Natural killer cell treated with Interleukin-12 subunit alpha and Interleukin-12 subunit beta and Interleukin-15 and Interleukin-18, amount 100 ng/mL, for 72 hours (primary cell): ENCODE data around the gene CEP104. TPM values are rescaled to one million over a fixed set of nuclear protein-coding genes. Genes with fewer than 3 reads are reported as not detected.
A peak's percentile ranks its signal among the peaks of the same experiment; 100 is the strongest.

Experiments
- ATAC-seq, 2 donors: fragments of 150-1000 bp; cut with Tn5 transposase in 1 of 2; sonication (Bioruptor Pico), chemical (Tn5 transposase) in 1 of 2; 2 replicates each; pipeline ENCODE4 v1.10.0; 2021
- DNase-seq: peaks from one replicate; pipeline ENCODE4 v3.0.0; 2022; ENCODE audit warnings: low spot score
- H3K27ac Mint-ChIP-seq, 2 donors: 1 replicate in 1 of 2; 2 replicates in 1 of 2; pipeline ENCODE4 v1.8.0; 2022; ENCODE audit warnings: mixed read lengths in 2 of 2, mild to moderate bottlenecking in 1 of 2, moderate library complexity in 1 of 2
- H3K27me3 Mint-ChIP-seq, 2 donors: 1 replicate in 1 of 2; 2 replicates in 1 of 2; pipeline ENCODE4 v1.8.0; 2022; ENCODE audit warnings: mixed read lengths in 2 of 2
- H3K36me3 Mint-ChIP-seq: one replicate; pipeline ENCODE4 v1.8.0; 2022; ENCODE audit warnings: mixed read lengths
- H3K4me1 Mint-ChIP-seq, 2 donors: 1 replicate in 1 of 2; 2 replicates in 1 of 2; pipeline ENCODE4 v1.8.0; 2022; ENCODE audit warnings: low read depth in 2 of 2, mixed read lengths in 2 of 2, mild to moderate bottlenecking in 1 of 2
- H3K4me3 Mint-ChIP-seq: one replicate; pipeline ENCODE4 v1.8.0; 2022; ENCODE audit warnings: mixed read lengths
- H3K9me3 Mint-ChIP-seq: 2 replicates; pipeline ENCODE4 v1.8.0; 2022; ENCODE audit warnings: mixed read lengths
- total RNA-seq, 2 donors: library from RNA; stranded (reverse); gene quantifications; one replicate each; pipeline ENCODE4 v1.2.3, GENCODE V29; 2022

CEP104 gene
- total RNA-seq, 2 donors from 2014 or later = 46.6 to 59.4 TPM

DNA sequence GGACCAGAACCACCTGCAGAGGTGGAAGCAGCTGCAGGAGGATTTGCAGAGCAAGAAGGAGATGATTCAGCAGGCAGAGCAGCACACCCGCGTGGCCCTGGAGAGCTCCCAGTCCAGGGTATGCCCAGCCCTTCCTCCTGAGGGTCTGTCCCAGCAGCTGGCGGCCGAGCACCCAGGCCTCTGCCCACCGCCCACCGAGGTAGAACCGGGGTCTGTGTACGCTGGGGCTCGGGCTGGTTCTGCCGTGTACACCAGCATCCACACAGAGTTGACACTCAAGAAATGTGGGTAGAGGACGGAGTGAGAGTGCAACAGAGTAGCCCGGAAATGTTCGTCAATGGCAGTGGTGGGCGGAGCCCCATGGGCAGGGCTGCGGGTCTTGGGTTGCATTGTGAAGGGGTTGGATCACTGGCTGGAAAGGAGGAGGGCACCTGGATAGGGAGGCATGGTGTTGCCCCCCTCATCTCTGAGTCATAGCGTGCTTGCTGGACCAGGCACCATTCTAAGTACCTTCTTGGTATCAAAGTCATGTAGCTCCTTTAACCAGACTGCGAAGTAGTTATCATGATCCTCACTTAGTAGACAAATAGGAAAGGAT, 89.6 kb downstream of the CEP104 start:
- H3K9me3 Mint-ChIP-seq = no peaks in the 10 kb centered on the region
- no peak for DNase-seq
- no peak overlapping the region for H3K4me3 Mint-ChIP-seq

DNA sequence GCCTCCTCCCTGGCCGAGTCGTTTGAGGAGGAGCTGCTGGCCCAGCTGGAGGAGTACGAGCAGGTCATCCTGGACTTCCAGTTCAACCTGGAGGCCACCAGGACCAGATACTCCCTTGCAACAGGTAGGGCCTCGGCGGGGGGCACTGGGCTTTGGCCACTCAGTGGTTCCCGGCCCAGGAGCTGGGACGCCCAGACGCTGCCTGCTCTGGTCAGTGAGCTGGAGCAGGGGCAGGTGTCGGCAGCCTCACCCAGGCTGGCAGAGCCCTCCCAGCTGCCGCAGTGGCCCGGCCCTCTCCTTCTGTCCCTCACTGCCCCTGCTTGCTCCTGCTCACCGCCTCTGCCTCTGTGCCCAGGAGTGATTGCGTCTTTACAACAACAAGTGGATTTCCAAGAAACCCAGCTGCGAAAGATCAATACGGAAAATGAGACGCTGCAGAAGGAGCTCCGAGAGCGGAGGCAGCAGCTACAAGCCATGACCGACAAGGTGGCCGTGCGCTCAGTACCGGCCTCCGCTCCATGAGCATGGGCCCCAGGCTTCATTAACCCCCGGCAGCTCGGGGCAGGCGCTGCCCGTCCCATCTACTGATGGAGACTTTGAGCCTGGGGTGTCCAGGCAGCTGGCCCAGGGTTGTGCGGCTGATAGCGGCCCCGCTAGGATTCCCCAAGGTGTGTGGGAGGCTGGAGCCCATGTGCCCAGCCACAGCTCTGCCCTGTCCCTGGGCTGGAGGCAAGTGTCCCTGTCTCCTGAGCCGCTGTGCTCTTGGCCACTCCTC, 93.5 kb downstream of the CEP104 start:
- DNase-seq (no peak), ATAC-seq (no peak)
- Mint-ChIP-seq H3K4me3 (no peak overlapping the region), H3K9me3 (peaks cover 5% of the 10 kb centered on the region), H3K27me3 (peaks cover 17 to 25% of the 10 kb centered on the region in 2 donors), H3K4me1 (no peaks in the 10 kb centered on the region), H3K36me3 (no peaks in the 10 kb centered on the region), H3K27ac (no peak overlapping the region)

More for the DNA sequence above, 89.6 kb downstream of the CEP104 start:
- peaks cover 0 to 13% of the 10 kb centered on the region in 2 donors for H3K27me3 Mint-ChIP-seq
- ATAC-seq = no peak
- no peaks in the 10 kb centered on the region for H3K4me1 Mint-ChIP-seq
- no peak overlapping the region for H3K27ac Mint-ChIP-seq
- H3K36me3 Mint-ChIP-seq = no peaks in the 10 kb centered on the region

DNA sequence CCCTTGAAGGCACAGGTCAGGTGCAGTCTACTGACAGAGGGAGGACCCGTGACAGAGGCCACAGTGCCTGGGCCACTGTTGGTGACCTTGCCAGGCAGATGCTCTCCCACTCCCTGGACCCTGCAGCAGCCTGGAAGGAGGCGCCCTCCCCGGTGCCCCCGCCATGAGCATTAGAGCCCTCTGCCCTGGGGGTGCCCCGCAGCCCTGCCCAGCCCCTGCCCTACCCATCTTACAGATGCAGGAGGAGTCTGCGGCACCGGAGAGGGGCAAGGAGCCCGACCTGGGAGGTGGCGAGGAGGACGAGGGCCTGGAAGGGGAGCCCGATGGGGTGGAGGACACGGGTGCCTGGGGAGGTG, 94.2 kb downstream of the CEP104 start:
- H3K36me3 Mint-ChIP-seq = no peaks in the 10 kb centered on the region
- no peak overlapping the region for H3K27ac Mint-ChIP-seq
- ATAC-seq = peak; percentile 34 to 36
- peaks cover 17 to 25% of the 10 kb centered on the region in 2 donors for H3K27me3 Mint-ChIP-seq
- H3K4me3 Mint-ChIP-seq = no peak overlapping the region
- no peak for DNase-seq
- H3K9me3 Mint-ChIP-seq = peaks cover 5% of the 10 kb centered on the region
- no peaks in the 10 kb centered on the region for H3K4me1 Mint-ChIP-seq

DNA sequence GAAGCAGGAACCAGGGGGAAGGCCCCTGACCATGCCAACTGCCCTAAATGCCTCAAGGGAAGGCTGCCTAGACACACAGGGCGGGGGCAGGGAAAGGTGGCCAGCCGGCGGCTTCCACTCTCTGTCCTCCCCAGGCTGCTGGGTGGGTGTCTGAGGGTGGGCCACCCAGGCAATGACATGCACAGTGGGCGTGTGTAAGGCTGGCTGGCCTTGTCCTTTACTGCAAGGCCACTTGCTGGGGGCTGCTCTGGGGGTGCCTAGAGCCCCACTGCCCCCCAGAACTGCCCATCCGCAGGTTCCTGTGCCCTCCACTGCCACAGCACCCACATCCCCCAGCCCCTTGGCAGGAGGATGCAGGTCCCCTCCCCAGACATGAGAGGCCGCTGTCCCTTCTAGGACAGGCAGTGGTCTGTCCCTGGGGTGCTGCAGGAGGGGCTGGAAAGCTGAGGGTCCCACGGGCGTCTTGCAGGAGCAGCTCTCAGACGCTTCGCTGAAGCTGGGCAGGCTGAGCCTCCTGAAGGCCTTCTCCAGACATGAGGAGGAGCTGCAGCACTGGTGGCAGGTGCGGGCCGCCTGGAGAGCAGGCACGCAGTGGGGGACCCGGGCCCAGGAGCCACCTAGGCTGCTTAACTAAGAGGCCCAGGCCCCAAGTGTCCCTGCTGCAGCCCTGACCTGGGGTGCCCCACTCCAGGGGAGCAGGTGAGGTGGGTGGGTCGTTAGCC, 94.7 kb downstream of the CEP104 start:
- H3K36me3 Mint-ChIP-seq = no peaks in the 10 kb centered on the region
- DNase-seq (no peak), ATAC-seq (peak in 1 of 2 donors; percentile 15)
- H3K4me3 Mint-ChIP-seq = no peak overlapping the region
- peaks cover 5% of the 10 kb centered on the region for H3K9me3 Mint-ChIP-seq
- H3K27ac Mint-ChIP-seq = no peak overlapping the region
- H3K27me3 Mint-ChIP-seq = peaks cover 17 to 22% of the 10 kb centered on the region in 2 donors
- H3K4me1 Mint-ChIP-seq = no peaks in the 10 kb centered on the region

Other genes starting within 250 kb of the CEP104 start
- gene MEGF6, start 245.7 kb downstream of the CEP104 start, total RNA-seq = 1 to 10 TPM in 1 of 2 donors, under 1 TPM in 1; 0.36 to 1.6 TPM
- 10 to 100 TPM; 11.9 to 18.4 TPM for gene TPRG1L, start 232.2 kb downstream of the CEP104 start, total RNA-seq
- gene WRAP73, start 207.1 kb downstream of the CEP104 start, total RNA-seq = 10 to 100 TPM; 27.6 to 51.3 TPM
- 1 to 10 TPM; 1.5 to 5.7 TPM for gene TP73, start 204.7 kb downstream of the CEP104 start, total RNA-seq
- gene CCDC27, start 104.8 kb downstream of the CEP104 start, total RNA-seq = not detected
- not detected for gene SMIM1, start 84.5 kb downstream of the CEP104 start, total RNA-seq
- gene LRRC47, start 60.7 kb downstream of the CEP104 start, total RNA-seq = 10 to 100 TPM; 46.4 to 54.1 TPM
- 10 to 100 TPM; 13.3 to 19.4 TPM for gene DFFB, start 265 bp upstream of the CEP104 start, total RNA-seq
- 10 to 100 TPM; 31.0 to 34.6 TPM for gene C1orf174, start 43.1 kb upstream of the CEP104 start, total RNA-seq